ENCODE measurements around the gene TEKT4.
"Not testable (repeated sequence)": the region's sequence is repeated elsewhere in the genome, so short reads cannot be mapped to it uniquely, and the experiment has no call there.

TEKT4 gene

GRCh38 chr2:94871226-94872087, at the start of gene TEKT4:
Gene TEKT4, plus strand, starts transcription at chr2:94871430. Its CDS starts 150 bp downstream, at chr2:94871580.
- DNase-seq (ENCODE audit: low read depth): no peak

GRCh38 chr2:94839224-94839623, 32.0 kb upstream of the TEKT4 start:
- not testable (repeated sequence) for DNase-seq (ENCODE audit: low read depth)

- DNase-seq (ENCODE audit: low read depth): not testable (repeated sequence)
These were observed 14.4 kb upstream of the TEKT4 start for GRCh38 chr2:94856856-94857255.

- not testable (repeated sequence) for DNase-seq (ENCODE audit: low read depth)
These were observed 13.7 kb upstream of the TEKT4 start for GRCh38 chr2:94857367-94858162.

GRCh38 chr2:94858163-94858888, 12.9 kb upstream of the TEKT4 start:
- not testable (repeated sequence) for DNase-seq (ENCODE audit: low read depth)

GRCh38 chr2:94861308-94862152, 9.7 kb upstream of the TEKT4 start:
- no peak for DNase-seq (ENCODE audit: low read depth)

GRCh38 chr2:94862903-94863302, 8.3 kb upstream of the TEKT4 start:
- DNase-seq (ENCODE audit: low read depth): not testable (repeated sequence)

DNA sequence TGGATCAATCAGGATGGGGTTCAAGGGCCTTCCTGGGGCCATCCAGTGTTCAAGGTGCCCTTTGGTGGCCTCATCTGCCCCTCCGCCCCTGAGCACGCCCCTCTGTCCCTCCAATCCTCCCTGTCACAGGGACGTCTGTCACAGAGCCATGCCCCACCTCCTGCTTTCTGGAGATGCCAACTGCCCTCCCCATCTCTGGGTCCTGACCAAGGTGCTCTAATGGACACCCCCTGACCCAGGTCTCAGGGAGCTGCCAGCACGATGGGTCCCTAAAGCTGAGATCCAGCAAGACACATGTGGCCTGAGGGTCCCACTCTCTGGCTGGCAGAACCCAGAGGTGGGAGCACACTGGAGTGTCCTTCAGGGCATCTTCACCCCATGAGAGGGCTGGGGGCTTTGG, 2.1 kb upstream of the TEKT4 start:
- DNase-seq (ENCODE audit: low read depth): no peak

- no peak for DNase-seq (ENCODE audit: low read depth)
These were observed 1.4 kb upstream of the TEKT4 start for GRCh38 chr2:94869552-94870439.

DNA sequence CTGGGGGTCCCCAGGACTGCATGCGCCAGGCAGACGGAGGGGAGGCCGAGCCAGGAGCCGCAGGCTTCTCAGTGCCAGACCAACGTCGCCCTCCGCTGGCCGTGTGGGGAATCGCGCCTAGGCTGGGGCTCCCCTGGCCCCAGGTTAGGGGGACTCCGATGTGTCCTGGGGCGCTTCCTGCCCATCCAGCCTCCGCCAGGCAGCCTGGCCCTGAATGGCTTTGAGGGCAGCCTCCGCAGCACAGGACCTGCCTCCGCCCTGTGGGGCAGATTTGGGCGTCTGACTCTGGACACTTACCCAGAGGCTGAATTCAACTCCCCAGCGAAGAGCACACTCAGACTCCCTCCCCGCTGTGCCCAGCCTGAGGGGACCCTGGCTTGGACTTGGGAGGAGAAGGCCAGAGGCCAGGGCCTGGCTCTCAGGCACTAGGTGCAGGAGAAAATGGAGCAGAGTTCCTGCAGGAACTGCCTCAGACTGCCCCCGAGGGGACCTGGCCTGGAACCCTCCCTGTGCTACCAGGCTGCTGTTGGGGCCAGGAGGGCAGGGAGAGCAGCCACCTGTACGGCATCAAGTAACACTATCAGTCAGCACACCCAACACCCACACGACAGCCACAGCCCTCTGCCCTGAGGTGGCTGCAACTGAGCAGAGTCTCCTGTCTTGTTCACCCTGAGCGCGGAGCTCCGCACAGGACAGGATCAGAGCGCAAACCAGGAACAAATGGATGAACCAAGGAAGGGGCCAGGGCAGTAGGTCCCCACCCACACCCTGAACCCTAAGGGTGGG, 597 bp upstream of the TEKT4 start:
- no peak for DNase-seq (ENCODE audit: low read depth)

GRCh38 chr2:94872088-94872618, 923 bp downstream of the TEKT4 start:
- DNase-seq (ENCODE audit: low read depth): no peak

GRCh38 chr2:94872676-94873361, 1.6 kb downstream of the TEKT4 start:
- DNase-seq (ENCODE audit: low read depth): no peak

GRCh38 chr2:94873362-94874276, 2.4 kb downstream of the TEKT4 start:
- no peak for DNase-seq (ENCODE audit: low read depth)

GRCh38 chr2:94874277-94874997, 3.2 kb downstream of the TEKT4 start:
- DNase-seq (ENCODE audit: low read depth): no peak

DNA sequence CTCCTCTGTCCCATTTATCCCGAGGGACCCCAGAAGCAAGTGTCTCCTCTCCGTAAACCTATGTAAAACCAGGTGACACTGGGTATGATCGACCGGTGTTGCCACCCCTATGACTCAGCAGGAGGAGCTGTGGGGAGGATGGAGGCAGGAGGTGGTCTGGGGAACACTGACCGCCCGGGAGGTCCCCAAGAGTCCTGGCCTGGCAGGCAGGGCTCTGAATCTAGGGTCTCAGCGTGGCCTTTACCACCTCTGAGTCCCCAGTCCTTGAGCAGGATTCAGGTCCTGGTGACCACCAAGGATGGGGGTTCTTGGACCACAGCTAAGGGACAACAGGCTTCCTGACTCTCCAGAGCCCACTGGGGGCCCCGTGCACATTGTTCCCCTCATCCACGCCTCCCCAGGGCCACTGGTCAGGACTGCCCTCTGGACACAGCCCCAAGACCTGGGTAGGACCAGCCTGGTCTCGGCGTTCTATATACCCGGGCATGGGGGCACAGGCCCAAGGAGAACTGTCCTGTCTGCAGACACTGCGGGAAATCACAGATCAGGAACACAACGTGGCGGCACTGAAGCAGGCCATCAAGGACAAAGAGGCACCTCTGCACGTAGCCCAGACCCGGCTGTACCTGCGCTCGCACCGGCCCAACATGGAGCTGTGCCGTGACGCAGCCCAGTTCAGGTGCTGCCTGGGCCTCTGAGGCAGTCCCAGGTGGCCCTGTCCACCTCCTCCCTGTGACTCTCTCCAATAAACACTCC, 4.0 kb downstream of the TEKT4 start:
- no peak for DNase-seq (ENCODE audit: low read depth)

All from GM04503 (cell line).